NCI-H2171 (cell line): Measurements from ENCODE around the gene EP400.
A peak's percentile ranks its signal among the peaks of the same experiment; 100 is the strongest.

Source experiments
- DNase-seq: peaks from one replicate; lab custom pipeline; 2025; lab: John Stamatoyannopoulos, UW

EP400 gene

GRCh38 chr12:131986910-131987309 is 37.2 kb downstream of the EP400 start:
- no peak for DNase-seq

GRCh38 chr12:131987552-131987951 is 37.8 kb downstream of the EP400 start:
- no peak for DNase-seq

GRCh38 chr12:131988054-131988796 is 38.5 kb downstream of the EP400 start:
- no peak for DNase-seq

- no peak for DNase-seq
Measured at GRCh38 chr12:131989021-131989420, 39.3 kb downstream of the EP400 start.

- DNase-seq: peak; percentile 38
Measured at GRCh38 chr12:131990066-131990979, 40.6 kb downstream of the EP400 start.

- no peak for DNase-seq
Measured at GRCh38 chr12:131990980-131991305, 41.2 kb downstream of the EP400 start.

GRCh38 chr12:131991816-131992430 is 42.2 kb downstream of the EP400 start:
- no peak for DNase-seq

GRCh38 chr12:131994589-131994988 is 44.8 kb downstream of the EP400 start:
- DNase-seq: no peak

- no peak for DNase-seq
Measured at GRCh38 chr12:132000286-132000872, 50.6 kb downstream of the EP400 start.

GRCh38 chr12:132003846-132004245 is 54.1 kb downstream of the EP400 start:
- DNase-seq: no peak

GRCh38 chr12:132004946-132005345 is 55.2 kb downstream of the EP400 start:
- DNase-seq: no peak

- no peak for DNase-seq
Measured at GRCh38 chr12:132006056-132006680, 56.4 kb downstream of the EP400 start.

- DNase-seq: no peak
Measured at GRCh38 chr12:132007041-132007440, 57.3 kb downstream of the EP400 start.

- no peak for DNase-seq
Measured at GRCh38 chr12:132009336-132009859, 59.7 kb downstream of the EP400 start.

GRCh38 chr12:132012919-132013568 is 63.3 kb downstream of the EP400 start:
- DNase-seq: no peak

GRCh38 chr12:132014092-132014914 is 64.6 kb downstream of the EP400 start:
- no peak for DNase-seq

- no peak for DNase-seq
Measured at GRCh38 chr12:132014915-132015280, 65.2 kb downstream of the EP400 start.

- DNase-seq: no peak
Measured at GRCh38 chr12:132015686-132016430, 66.1 kb downstream of the EP400 start.

GRCh38 chr12:132018193-132018916 is 68.6 kb downstream of the EP400 start:
- DNase-seq: no peak
